Effector memory CD4-positive, alpha-beta T cell (primary cell): Measurements from ENCODE around the gene HMGXB4.
A peak's percentile ranks its signal among the peaks of the same experiment; 100 is the strongest.

Source experiments
- DNase-seq, 3 donors: peaks; one replicate each; pipeline ENCODE4 v3.0.0-alpha.2; 2020
- H3K27ac ChIP-seq: 2 replicates; pipeline ENCODE4 v1.7.0; 2013; ENCODE audit warnings: mild to moderate bottlenecking, low read length, moderate library complexity; ENCODE audit not compliant: insufficient read depth, poor library complexity, severe bottlenecking
- H3K27me3 ChIP-seq: replicated peaks from 2 replicates; pipeline ENCODE4 v1.7.0; 2013; ENCODE audit warnings: mild to moderate bottlenecking, low read length; ENCODE audit not compliant: insufficient read depth, control insufficient read depth, poor library complexity, severe bottlenecking
- H3K36me3 ChIP-seq: 2 replicates; pipeline ENCODE4 v1.7.0; 2013; ENCODE audit warnings: mild to moderate bottlenecking, low read length, moderate library complexity; ENCODE audit not compliant: control insufficient read depth, insufficient read depth
- H3K4me1 ChIP-seq: 2 replicates; pipeline ENCODE4 v1.7.0; 2013; ENCODE audit warnings: low read length, mild to moderate bottlenecking; ENCODE audit not compliant: control insufficient read depth, insufficient read depth, poor library complexity, severe bottlenecking
- H3K4me3 ChIP-seq: 2 replicates; pipeline ENCODE4 v1.7.0; 2013; ENCODE audit warnings: low read length, low read depth, mild to moderate bottlenecking; ENCODE audit not compliant: insufficient read depth, poor library complexity, severe bottlenecking
- H3K9me3 ChIP-seq: 2 replicates; pipeline ENCODE4 v1.7.0; 2013; ENCODE audit warnings: mild to moderate bottlenecking, low read length, moderate library complexity; ENCODE audit not compliant: control insufficient read depth

Gene HMGXB4

GRCh38 chr22:35324762-35325161 lies 67.5 kb downstream of the HMGXB4 start:
- Histone ChIP-seq H3K4me3 (no peak overlapping the region), H3K4me1 (peaks cover 9% of the 10 kb centered on the region), H3K36me3 (peaks cover 76% of the 10 kb centered on the region), H3K27ac (no peak overlapping the region), H3K27me3 (no peaks in the 10 kb centered on the region), H3K9me3 (no peaks in the 10 kb centered on the region)
- DNase-seq, result no peak

GRCh38 chr22:35325209-35325608 lies 67.9 kb downstream of the HMGXB4 start:
- peaks cover 13% of the 10 kb centered on the region for H3K4me1 ChIP-seq
- H3K27ac ChIP-seq, result no peak overlapping the region
- no peak overlapping the region for H3K4me3 ChIP-seq
- no peaks in the 10 kb centered on the region for H3K27me3 ChIP-seq
- no peak for DNase-seq
- peaks cover 72% of the 10 kb centered on the region for H3K36me3 ChIP-seq
- no peaks in the 10 kb centered on the region for H3K9me3 ChIP-seq

- Histone ChIP-seq H3K27ac (no peak overlapping the region), H3K36me3 (peaks cover 66% of the 10 kb centered on the region), H3K9me3 (no peaks in the 10 kb centered on the region), H3K4me1 (peaks cover 18% of the 10 kb centered on the region), H3K4me3 (no peak overlapping the region), H3K27me3 (no peaks in the 10 kb centered on the region)
- DNase-seq, result no peak
Measured at GRCh38 chr22:35326854-35327562, 69.7 kb downstream of the HMGXB4 start.

GRCh38 chr22:35327690-35328471 lies 70.6 kb downstream of the HMGXB4 start:
- Histone ChIP-seq H3K4me3 (no peak overlapping the region), H3K4me1 (peaks cover 18% of the 10 kb centered on the region), H3K27ac (no peak overlapping the region), H3K36me3 (peaks cover 59% of the 10 kb centered on the region), H3K9me3 (no peaks in the 10 kb centered on the region), H3K27me3 (no peaks in the 10 kb centered on the region)
- no peak for DNase-seq

GRCh38 chr22:35328472-35328885 lies 71.2 kb downstream of the HMGXB4 start:
- no peaks in the 10 kb centered on the region for H3K9me3 ChIP-seq
- H3K27ac ChIP-seq, result no peak overlapping the region
- H3K4me3 ChIP-seq, result no peak overlapping the region
- peaks cover 59% of the 10 kb centered on the region for H3K36me3 ChIP-seq
- no peaks in the 10 kb centered on the region for H3K27me3 ChIP-seq
- H3K4me1 ChIP-seq, result peaks cover 18% of the 10 kb centered on the region
- no peak for DNase-seq

- no peaks in the 10 kb centered on the region for H3K9me3 ChIP-seq
- no peak for DNase-seq
- H3K36me3 ChIP-seq, result peaks cover 52% of the 10 kb centered on the region
- no peaks in the 10 kb centered on the region for H3K27me3 ChIP-seq
- no peak overlapping the region for H3K27ac ChIP-seq
- no peak overlapping the region for H3K4me3 ChIP-seq
- H3K4me1 ChIP-seq, result peaks cover 20% of the 10 kb centered on the region
Measured at GRCh38 chr22:35329114-35329847, 72.0 kb downstream of the HMGXB4 start.

GRCh38 chr22:35330258-35330861 lies 73.1 kb downstream of the HMGXB4 start:
- Histone ChIP-seq H3K9me3 (no peaks in the 10 kb centered on the region), H3K27me3 (no peaks in the 10 kb centered on the region), H3K4me3 (no peak overlapping the region), H3K36me3 (peaks cover 48% of the 10 kb centered on the region), H3K4me1 (peaks cover 24% of the 10 kb centered on the region), H3K27ac (peak overlapping the region; percentile 18)
- peak; percentile 32 to 50 (median 49) for DNase-seq

- Histone ChIP-seq H3K4me1 (peaks cover 31% of the 10 kb centered on the region), H3K4me3 (no peak overlapping the region), H3K27me3 (no peaks in the 10 kb centered on the region), H3K27ac (no peak overlapping the region), H3K36me3 (peaks cover 42% of the 10 kb centered on the region), H3K9me3 (no peaks in the 10 kb centered on the region)
- DNase-seq, result no peak
Measured at GRCh38 chr22:35332278-35332677, 75.0 kb downstream of the HMGXB4 start.

GRCh38 chr22:35333220-35333619 lies 75.9 kb downstream of the HMGXB4 start:
- Histone ChIP-seq H3K4me3 (no peak overlapping the region), H3K9me3 (no peaks in the 10 kb centered on the region), H3K27ac (no peak overlapping the region), H3K4me1 (peaks cover 31% of the 10 kb centered on the region), H3K27me3 (no peaks in the 10 kb centered on the region), H3K36me3 (peaks cover 42% of the 10 kb centered on the region)
- DNase-seq, result no peak
